ENCODE results near the gene TSN.
A peak's percentile ranks its signal among the peaks of the same experiment; 100 is the strongest.
"Not testable (repeated sequence)": the region's sequence is repeated elsewhere in the genome, so short reads cannot be mapped to it uniquely, and the experiment has no call there.

TSN gene

GRCh38 chr2:121717529-121717928 lies 37.9 kb upstream of the TSN start:
- Histone ChIP-seq H3K4me3 (no peak overlapping the region), H3K4me2 (no peak overlapping the region), H3K27me3 (no peaks in the 10 kb centered on the region), H3K4me1 (peaks cover 0 to 10% (median 8%) of the 10 kb centered on the region in 10 experiments; a peak in 13 of 20 replicates), H3K9me3 (replicated peaks in 1 of 11) (no peaks in the 10 kb centered on the region), H3K9ac (no peak overlapping the region), H3K27ac (no peak overlapping the region), H3K36me3 (no peaks in the 10 kb centered on the region), H4K20me1 (no peaks in the 10 kb centered on the region)
- TF ChIP-seq Cebpa-rat (IDR thresholded peaks at IDR 0.05), result no peak

- no peak overlapping the region for H3K4me3 ChIP-seq
- H4K20me1 ChIP-seq, result peaks cover 0 to 14% (median 7%) of the 10 kb centered on the region in 11 experiments; a peak in 7 of 22 replicates
- TF ChIP-seq Cebpa-rat (IDR thresholded peaks at IDR 0.05), result 0 out of 22 replicates have a peak, but pooled peaks of 1 of the 11 experiments have one; percentile 10
- peaks cover 11 to 27% (median 24%) of the 10 kb centered on the region in 11 experiments for H3K36me3 ChIP-seq
- H3K9ac ChIP-seq, result peak overlapping the region in 2 of 11 experiments; percentile 28 to 51; a peak in 2 of 22 replicates
- no peaks in the 10 kb centered on the region for H3K27me3 ChIP-seq
- H3K4me2 ChIP-seq, result peak overlapping the region in 7 of 11 experiments; percentile 2 to 71 (median 58); a peak in 13 of 22 replicates
- no peaks in the 10 kb centered on the region for H3K9me3 ChIP-seq (replicated peaks in 1 of 11)
- H3K27ac ChIP-seq, result peak overlapping the region in 3 of 11 experiments; percentile 30 to 56 (median 51); a peak in 6 of 22 replicates
- H3K4me1 ChIP-seq, result peaks cover 0 to 29% (median 16%) of the 10 kb centered on the region in 10 experiments; a peak in 13 of 20 replicates
Measured at GRCh38 chr2:121721926-121722325, 33.5 kb upstream of the TSN start.

DNA sequence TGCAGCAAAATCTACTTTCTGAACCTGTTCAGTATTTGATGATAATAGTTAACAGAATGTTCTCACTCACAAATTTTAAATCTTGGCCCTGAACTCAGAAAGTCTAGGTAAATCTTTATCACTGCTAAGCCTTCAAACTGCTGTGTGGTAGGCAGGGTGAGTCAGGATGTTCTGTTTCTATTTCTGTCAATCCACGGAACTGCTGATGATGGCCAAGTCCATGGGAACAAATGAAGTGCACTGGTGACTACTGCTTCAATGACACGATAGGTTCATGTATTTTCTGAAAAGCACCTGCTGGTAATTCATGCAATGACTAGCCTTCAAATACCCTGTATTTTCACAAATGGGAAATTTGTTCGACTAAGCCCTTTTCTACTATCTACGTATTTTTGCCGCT lies 33.0 kb upstream of the TSN start:
- H3K4me3 ChIP-seq, result no peak overlapping the region

DNA sequence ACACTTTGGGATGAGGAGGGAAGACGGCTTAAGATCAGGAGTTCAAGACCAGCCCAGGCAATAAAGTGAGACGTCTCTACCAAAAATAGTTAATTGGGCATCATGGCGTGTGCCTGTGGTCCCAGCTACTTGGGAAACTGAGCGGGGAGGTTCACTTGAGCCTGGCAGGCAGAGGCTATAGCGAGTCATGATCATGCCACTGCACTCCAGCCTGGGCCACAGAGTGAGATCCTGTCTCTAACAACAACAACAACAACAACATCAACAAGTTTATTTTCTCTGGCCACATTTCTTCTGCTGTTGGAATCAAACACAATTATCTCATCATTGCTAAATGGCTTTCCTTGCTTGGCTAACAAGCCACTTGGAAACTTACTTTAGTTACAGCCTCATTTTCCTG lies 32.1 kb upstream of the TSN start:
- peak overlapping the region in 5 of 11 experiments; percentile 42 to 71 (median 60); a peak in 9 of 22 replicates for H3K4me2 ChIP-seq
- H3K9me3 ChIP-seq (replicated peaks in 1 of 11), result no peaks in the 10 kb centered on the region
- H4K20me1 ChIP-seq, result peaks cover 0 to 28% (median 7%) of the 10 kb centered on the region in 11 experiments; a peak in 8 of 22 replicates
- H3K36me3 ChIP-seq, result peaks cover 25 to 41% (median 38%) of the 10 kb centered on the region in 11 experiments
- peaks cover 0 to 29% (median 16%) of the 10 kb centered on the region in 10 experiments; a peak in 13 of 20 replicates for H3K4me1 ChIP-seq
- peak overlapping the region in 3 of 11 experiments; percentile 26 to 56 (median 30); a peak in 5 of 22 replicates for H3K27ac ChIP-seq
- TF ChIP-seq Cebpa-rat (IDR thresholded peaks at IDR 0.05), result no peak
- no peak overlapping the region for H3K4me3 ChIP-seq
- H3K9ac ChIP-seq, result no peak overlapping the region
- no peaks in the 10 kb centered on the region for H3K27me3 ChIP-seq

More for the DNA sequence above, 33.0 kb upstream of the TSN start:
- H3K27ac ChIP-seq, result peak overlapping the region in 4 of 11 experiments; percentile 10 to 56 (median 40); a peak in 7 of 22 replicates
- H3K4me1 ChIP-seq, result peaks cover 0 to 29% (median 16%) of the 10 kb centered on the region in 10 experiments; a peak in 13 of 20 replicates
- peak overlapping the region in 7 of 11 experiments; percentile 2 to 71 (median 58); a peak in 14 of 22 replicates for H3K4me2 ChIP-seq
- H3K36me3 ChIP-seq, result peaks cover 17 to 32% (median 29%) of the 10 kb centered on the region in 11 experiments
- H3K9me3 ChIP-seq (replicated peaks in 1 of 11), result no peaks in the 10 kb centered on the region
- no peaks in the 10 kb centered on the region for H3K27me3 ChIP-seq
- no peak for TF ChIP-seq Cebpa-rat (IDR thresholded peaks at IDR 0.05)
- H4K20me1 ChIP-seq, result peaks cover 0 to 19% (median 7%) of the 10 kb centered on the region in 11 experiments; a peak in 7 of 22 replicates
- H3K9ac ChIP-seq, result peak overlapping the region in 2 of 11 experiments; percentile 28 to 51; a peak in 2 of 22 replicates

- H3K36me3 ChIP-seq, result peaks cover 65 to 81% (median 78%) of the 10 kb centered on the region in 11 experiments
- H3K9ac ChIP-seq, result no peak overlapping the region
- TF ChIP-seq Cebpa-rat (IDR thresholded peaks at IDR 0.05), result no peak
- no peaks in the 10 kb centered on the region for H3K27me3 ChIP-seq
- peaks cover 0 to 68% (median 42%) of the 10 kb centered on the region in 11 experiments; a peak in 17 of 22 replicates for H4K20me1 ChIP-seq
- H3K4me3 ChIP-seq, result no peak overlapping the region
- no peaks in the 10 kb centered on the region for H3K9me3 ChIP-seq (replicated peaks in 1 of 11)
- peaks cover 0 to 22% (median 11%) of the 10 kb centered on the region in 10 experiments; a peak in 13 of 20 replicates for H3K4me1 ChIP-seq
- H3K4me2 ChIP-seq, result no peak overlapping the region
- no peak overlapping the region for H3K27ac ChIP-seq
Measured at GRCh38 chr2:121727332-121727731, 28.1 kb upstream of the TSN start.

DNA sequence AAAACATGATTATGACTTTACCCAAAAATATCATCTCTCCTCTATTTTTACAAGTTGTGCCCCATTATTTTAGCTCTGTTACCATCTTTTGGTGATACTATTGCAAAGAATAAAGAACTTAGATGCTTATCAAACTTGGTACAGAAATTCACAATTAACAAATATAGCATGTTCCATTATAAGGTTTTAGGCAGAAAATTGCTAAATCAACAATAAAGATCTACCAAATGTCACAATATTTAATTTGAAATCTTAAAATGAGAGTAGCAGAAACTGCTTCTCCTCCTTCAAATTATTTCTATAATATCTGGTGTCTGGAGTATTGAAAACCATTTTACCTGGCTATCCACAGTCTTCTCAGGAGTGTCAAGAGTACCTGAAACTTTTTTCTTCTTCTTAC lies 27.5 kb upstream of the TSN start:
- Histone ChIP-seq H4K20me1 (peaks cover 0 to 74% (median 48%) of the 10 kb centered on the region in 11 experiments; a peak in 17 of 22 replicates), H3K27me3 (no peaks in the 10 kb centered on the region), H3K4me3 (no peak overlapping the region), H3K4me2 (no peak overlapping the region), H3K36me3 (peaks cover 71 to 87% (median 84%) of the 10 kb centered on the region in 11 experiments), H3K9ac (no peak overlapping the region), H3K9me3 (replicated peaks in 1 of 11) (no peaks in the 10 kb centered on the region), H3K27ac (no peak overlapping the region), H3K4me1 (peaks cover 0 to 16% (median 5%) of the 10 kb centered on the region in 10 experiments; a peak in 13 of 20 replicates)
- TF ChIP-seq Cebpa-rat (IDR thresholded peaks at IDR 0.05), result no peak

- Histone ChIP-seq H4K20me1 (peaks cover 6 to 98% (median 81%) of the 10 kb centered on the region in 11 experiments; a peak in 20 of 22 replicates), H3K9ac (no peak overlapping the region), H3K9me3 (replicated peaks in 1 of 11) (no peaks in the 10 kb centered on the region), H3K4me3 (no peak overlapping the region), H3K36me3 (peaks cover 87 to 93% (median 91%) of the 10 kb centered on the region in 11 experiments), H3K4me2 (no peak overlapping the region), H3K4me1 (peaks cover 9 to 18% (median 12%) of the 10 kb centered on the region in 10 experiments), H3K27me3 (no peaks in the 10 kb centered on the region; a peak in 1 of 22 replicates), H3K27ac (no peak overlapping the region)
- no peak for TF ChIP-seq Cebpa-rat (IDR thresholded peaks at IDR 0.05)
Measured at GRCh38 chr2:121731366-121731765, 24.1 kb upstream of the TSN start.

GRCh38 chr2:121734544-121734943 lies 20.9 kb upstream of the TSN start:
- not testable (repeated sequence) for H3K9me3 ChIP-seq (replicated peaks in 1 of 11); H3K27ac ChIP-seq; H3K27me3 ChIP-seq
- H3K9ac ChIP-seq, result peak overlapping the region; percentile 18 to 98 (median 95); a peak in 16 of 22 replicates
- peaks cover 6 to 69% (median 66%) of the 10 kb centered on the region in 11 experiments; a peak in 20 of 22 replicates for H4K20me1 ChIP-seq
- H3K4me2 ChIP-seq, result peak overlapping the region; percentile 73 to 91 (median 78); a peak in 21 of 22 replicates
- H3K36me3 ChIP-seq, result peaks cover 55 to 61% (median 59%) of the 10 kb centered on the region in 11 experiments
- H3K4me3 ChIP-seq, result peak overlapping the region in 7 of 10 experiments; percentile 86 to 100 (median 99); a peak in 8 of 20 replicates
- H3K4me1 ChIP-seq, result peaks cover 18 to 32% (median 22%) of the 10 kb centered on the region in 10 experiments

- H3K4me3 ChIP-seq, result peak overlapping the region; percentile 86 to 100 (median 99)
- H3K27ac ChIP-seq, result peak overlapping the region; percentile 80 to 96 (median 91)
- H3K9ac ChIP-seq, result peak overlapping the region; percentile 84 to 98 (median 95)
- peaks cover 45 to 50% (median 49%) of the 10 kb centered on the region in 11 experiments for H3K36me3 ChIP-seq
- peaks cover 6 to 59% (median 55%) of the 10 kb centered on the region in 11 experiments; a peak in 20 of 22 replicates for H4K20me1 ChIP-seq
- TF ChIP-seq Cebpa-rat (IDR thresholded peaks at IDR 0.05), result no peak
- H3K4me1 ChIP-seq, result peaks cover 18 to 38% (median 23%) of the 10 kb centered on the region in 10 experiments
- no peaks in the 10 kb centered on the region for H3K9me3 ChIP-seq (replicated peaks in 1 of 11)
- H3K4me2 ChIP-seq, result peak overlapping the region; percentile 73 to 91 (median 78)
- H3K27me3 ChIP-seq, result no peaks in the 10 kb centered on the region; a peak in 1 of 22 replicates
Measured at GRCh38 chr2:121735518-121736074, 19.9 kb upstream of the TSN start.
